Placental pericyte (primary cell): ENCODE results near the gene EEF1G. TPM values are rescaled to one million over a fixed set of nuclear protein-coding genes. Genes with fewer than 3 reads are reported as not detected.

Experiments used
- small RNA-seq: library from RNA; depleted of rRNA; stranded (forward); fragments of <200 nt; gene quantifications from one replicate; pipeline ENCODE3, GENCODE V24; 2012; ENCODE audit warnings: low replicate concordance
- total RNA-seq: library from RNA; depleted of rRNA; stranded (reverse); fragments of >200 nt; gene quantifications from 2 replicates; pipeline ENCODE4 v1.2.3, GENCODE V29; 2012

EEF1G gene, protein sequence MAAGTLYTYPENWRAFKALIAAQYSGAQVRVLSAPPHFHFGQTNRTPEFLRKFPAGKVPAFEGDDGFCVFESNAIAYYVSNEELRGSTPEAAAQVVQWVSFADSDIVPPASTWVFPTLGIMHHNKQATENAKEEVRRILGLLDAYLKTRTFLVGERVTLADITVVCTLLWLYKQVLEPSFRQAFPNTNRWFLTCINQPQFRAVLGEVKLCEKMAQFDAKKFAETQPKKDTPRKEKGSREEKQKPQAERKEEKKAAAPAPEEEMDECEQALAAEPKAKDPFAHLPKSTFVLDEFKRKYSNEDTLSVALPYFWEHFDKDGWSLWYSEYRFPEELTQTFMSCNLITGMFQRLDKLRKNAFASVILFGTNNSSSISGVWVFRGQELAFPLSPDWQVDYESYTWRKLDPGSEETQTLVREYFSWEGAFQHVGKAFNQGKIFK
- 914 and 1,622 TPM in 2 replicates for total RNA-seq

DNA sequence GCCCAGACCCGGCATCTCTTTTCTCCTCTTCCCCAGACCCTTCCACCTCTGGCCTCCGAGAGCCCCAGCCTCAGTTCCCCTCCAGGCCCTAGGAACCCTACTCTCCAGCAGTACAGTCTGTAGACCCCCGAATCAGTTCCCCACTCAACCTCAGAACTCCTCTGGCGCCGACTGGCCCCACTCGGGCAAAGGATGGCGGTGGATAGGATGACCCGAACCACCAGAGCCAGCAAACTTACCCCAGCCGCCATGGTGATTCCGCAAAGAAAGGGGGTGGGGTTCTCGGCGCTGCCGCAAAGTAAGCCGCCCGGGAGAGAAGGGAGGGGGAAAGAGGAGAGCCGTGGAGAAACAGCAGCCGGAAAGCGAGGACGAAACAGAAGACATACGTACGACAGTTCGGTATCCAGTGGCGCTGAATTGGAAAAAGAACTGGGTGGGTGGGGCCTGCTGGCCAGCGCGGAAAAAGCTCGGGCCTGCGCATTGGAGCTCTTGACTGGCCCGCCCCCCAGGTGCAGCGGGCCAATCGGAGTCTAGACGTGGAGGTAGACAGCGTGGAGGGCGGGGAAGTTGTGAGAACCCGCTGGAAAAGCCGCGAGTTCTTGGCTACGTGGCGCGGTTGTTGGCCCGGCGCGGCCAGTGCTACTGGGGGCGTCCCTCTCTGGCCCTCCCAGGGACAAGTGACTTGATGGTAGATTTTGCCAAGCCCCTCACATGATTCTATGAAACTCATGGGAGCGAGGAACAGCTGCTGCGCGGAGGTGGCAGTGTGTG is at the start of gene EEF1G:
Gene EEF1G, minus strand, starts transcription at position 300 of the 771 bp plus-strand sequence. Its CDS starts 49 bp downstream, at position 251.

DNA sequence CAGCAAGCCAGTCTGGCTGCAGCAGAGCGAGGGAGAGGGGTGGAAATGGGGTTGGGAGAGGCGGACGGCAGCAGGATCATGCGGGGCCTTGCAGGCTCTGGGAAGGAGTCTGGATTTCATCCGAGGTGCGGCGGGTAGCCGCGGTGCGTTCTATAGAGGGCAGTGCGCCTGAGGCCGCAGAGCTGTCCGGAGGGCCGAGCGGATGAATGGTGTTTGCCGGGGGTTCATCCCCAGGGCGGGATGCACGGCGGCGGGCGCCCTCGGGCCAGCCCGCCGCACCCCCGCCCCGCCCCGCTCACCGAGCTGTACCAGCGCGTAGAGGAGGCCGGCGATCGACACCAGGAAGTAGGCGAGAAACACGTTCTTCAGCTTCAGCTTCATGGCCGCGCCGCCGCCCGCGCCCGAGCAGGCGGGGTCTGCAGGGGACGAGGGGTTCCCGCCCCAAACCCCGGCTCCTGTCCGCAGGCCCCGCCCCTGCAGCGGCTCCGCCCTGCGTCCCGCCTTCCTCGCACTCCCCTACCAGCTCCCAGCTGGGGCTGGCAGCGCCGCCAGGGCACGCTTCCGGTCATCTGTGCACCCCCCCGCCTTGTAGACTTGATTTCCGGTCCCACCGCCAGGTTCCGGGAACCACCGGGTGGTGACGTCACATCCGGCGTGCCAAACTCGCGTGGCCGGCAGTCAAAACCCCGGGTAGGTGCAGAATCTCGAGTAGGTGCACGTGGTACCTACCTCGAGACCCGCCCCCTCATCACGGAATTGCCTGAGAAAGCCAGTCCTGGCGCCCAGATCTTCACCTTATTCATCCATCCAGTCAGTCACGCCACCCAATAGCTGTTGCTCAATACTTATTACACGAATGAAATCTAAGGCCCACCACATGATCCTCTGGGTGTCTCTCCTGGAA is 48.1 kb upstream of the EEF1G start, which contains the start of gene B3GAT3:
Gene B3GAT3, minus strand, starts transcription at position 420 of the 904 bp plus-strand sequence. Its CDS starts 39 bp downstream, at position 381.

DNA sequence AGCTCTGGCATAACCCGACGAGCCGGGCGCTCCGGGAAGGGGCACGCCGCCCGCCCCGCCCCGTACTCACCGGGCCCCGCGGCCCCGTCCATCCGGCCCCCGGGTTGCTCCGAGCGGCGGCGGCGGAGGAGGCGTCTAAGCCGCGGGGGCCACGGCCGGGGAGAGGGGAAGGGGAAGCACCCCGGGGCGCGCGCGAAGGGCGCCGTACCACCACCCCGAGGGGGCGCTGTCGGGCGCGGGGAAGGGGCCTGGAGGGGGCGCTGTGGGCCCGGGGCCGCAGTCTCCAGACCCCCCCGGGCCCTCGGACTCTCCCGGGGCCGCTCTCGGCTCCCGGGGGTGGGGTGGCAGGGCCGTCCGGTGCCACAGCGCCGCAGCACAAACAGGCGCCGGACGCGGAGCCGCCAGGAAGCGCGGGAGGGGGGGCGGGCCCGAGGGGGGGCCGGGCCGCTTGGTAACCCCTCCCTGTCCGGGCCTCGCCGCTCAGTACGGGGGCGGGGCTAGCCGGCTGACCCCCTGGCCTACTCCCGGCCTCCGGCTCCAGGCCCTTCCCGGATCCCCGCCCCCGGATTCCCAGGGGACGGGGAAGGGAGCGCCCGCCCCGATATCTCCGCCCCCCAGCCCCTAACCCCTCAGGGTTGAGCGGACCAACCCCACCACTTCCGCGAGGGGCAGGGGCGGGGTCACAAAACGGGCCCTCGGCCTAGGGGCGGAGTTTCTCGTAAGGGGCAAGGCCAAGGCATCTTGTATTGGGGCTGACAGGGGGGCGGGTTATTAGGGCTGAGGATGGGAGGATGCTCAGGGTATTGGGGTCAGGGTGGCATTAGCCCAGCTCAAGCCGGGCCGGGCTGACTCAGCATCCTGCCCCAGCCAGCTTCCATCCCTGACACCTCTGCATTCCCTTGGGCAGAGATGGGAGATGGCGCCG is 38.9 kb upstream of the EEF1G start, which contains the start of the genes EML3 and ROM1:
Gene EML3, minus strand, starts transcription at position 410 of the 925 bp plus-strand sequence. Its CDS starts 318 bp downstream, at position 92.
Gene ROM1, plus strand, starts transcription at position 892 of the 925 bp plus-strand sequence. Its CDS starts 25 bp downstream, at position 917.

DNA sequence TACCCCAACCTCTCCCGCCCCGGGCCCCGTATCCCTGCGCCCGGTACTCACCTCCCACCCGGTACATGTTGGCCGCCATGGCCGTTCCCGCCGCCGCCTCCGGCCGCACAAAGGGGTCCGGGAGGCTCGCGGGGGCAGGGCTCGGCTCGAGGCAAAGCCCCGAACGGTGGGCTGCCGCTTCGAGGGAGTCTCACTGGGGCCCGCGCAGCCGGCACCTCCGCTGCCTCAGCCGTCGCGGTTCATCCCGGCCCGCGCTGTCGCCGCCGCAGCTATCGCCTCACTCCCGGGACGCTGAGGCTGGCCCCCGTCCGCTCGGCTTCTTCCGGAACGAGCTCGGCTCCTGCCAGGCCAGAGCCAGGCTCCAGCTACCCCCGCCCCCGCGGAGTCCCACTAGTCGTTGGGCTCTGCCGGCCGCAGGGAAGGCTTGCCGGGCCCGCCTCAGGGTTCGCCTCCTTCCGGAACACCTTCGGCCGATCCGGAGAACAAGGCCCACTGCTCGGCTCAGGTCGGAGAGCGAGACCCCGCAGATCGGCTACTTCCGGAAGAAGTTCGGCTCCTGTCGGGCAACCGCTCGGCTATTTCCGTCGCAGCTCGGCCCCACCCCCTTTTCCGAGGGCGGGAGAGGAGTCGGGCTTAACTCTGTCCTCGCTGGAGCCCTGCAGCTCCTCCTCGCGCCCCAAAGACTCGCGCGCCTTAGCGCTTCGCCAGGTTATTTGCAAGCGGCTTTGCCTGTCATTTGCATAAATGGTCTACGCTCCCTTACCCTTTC is 27.9 kb upstream of the EEF1G start, which contains the start of gene MTA2:
Gene MTA2, minus strand, starts transcription at position 494 of the 769 bp plus-strand sequence. Its CDS starts 415 bp downstream, at position 79.

DNA sequence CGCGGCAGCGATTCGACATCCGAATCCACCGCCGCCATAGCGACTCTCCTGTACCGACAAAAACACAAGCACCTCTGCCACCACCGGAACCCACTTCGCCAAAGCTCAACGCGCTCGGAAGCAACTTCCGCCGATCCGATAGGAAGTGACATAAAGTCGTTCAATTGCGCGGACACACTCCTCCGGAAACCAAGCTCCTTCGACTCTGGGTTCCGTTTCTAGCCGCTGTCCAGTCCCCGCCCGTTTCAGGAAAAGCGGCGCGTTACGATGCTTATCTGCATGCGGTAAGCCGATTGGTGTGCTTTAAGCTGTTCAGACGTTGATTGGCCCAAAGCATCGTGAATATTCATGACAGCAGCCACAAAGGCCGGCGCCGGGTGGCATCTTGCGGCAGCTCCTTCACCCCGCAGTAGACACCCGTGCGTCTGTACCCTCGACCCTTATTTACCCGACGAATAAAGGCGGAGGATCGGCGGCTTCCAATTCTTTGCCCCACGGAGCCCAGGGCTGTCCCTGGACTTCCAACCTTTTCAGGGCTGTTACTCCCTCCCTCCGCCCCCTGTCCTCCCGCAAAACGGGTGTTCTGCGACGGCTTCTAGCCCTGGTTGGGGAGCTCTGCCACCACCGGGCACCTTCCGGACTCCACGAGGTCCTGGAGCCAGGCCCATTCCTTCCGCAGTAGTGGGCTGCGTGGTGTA is 17.9 kb upstream of the EEF1G start, which contains the start of gene TUT1:
Gene TUT1, minus strand, starts transcription at position 76 of the 698 bp plus-strand sequence. Its CDS starts 38 bp downstream, at position 38.

DNA sequence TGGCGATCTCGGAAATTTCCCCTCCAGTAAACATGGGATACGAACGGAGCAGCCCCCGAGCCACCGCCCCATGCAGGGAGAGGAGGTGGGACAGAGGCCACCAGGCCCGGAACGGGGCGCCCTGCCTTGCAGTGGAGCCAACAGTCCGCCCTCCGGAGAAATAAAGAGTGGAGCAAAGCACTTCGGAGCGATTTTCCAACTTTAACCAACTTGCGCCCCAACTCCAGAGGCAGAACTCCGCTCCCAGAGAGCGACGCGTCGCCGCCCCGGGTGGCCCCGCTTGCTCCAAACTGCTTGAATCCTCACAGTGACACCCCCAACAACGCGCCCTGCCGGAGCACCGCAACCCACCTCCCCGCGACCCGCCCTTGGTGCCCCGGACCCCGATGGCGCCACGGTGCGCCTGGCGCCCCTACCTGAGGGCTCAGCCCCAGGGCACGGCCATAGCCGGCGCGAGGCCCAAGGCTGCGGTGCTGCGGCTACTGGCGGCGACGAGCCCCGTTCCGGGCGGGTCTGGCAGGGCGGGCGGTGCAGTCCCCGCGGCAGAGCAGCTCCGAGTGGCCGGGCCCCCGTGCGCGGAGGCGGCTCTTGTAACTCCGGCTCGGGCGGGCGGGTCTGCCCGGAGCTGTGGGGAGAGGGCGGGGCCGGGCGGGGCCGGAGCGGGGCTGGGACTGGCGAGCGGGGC is 27.3 kb downstream of the EEF1G start, which contains the start of gene AHNAK:
Gene AHNAK, minus strand, starts transcription at position 563 of the 685 bp plus-strand sequence. CDS start 10,708 bp downstream, outside the sequence.

Small RNAs within 50 kb of the gene (small RNA-seq; reads per million reads assigned to genes)
- not detected for gene AP001458.1
- gene EEF1G: not detected
- gene MIR6747: 0.10 reads per million

Other genes starting within 250 kb of the EEF1G start
- gene ASRGL1, start 236.4 kb downstream of the EEF1G start, total RNA-seq: under 0.01 and 0.88 TPM in 2 replicates
- not detected in 2 replicates for gene SCGB1A1, start 154.9 kb downstream of the EEF1G start, total RNA-seq
- gene AHNAK, start 27.1 kb downstream of the EEF1G start, total RNA-seq: 206 and 490 TPM in 2 replicates
- 7.4 and 8.4 TPM in 2 replicates for gene TUT1, start 17.6 kb upstream of the EEF1G start, total RNA-seq
- gene MTA2, start 28.0 kb upstream of the EEF1G start, total RNA-seq: 82.7 and 179 TPM in 2 replicates
- 17.9 and 20.3 TPM in 2 replicates for gene EML3, start 38.9 kb upstream of the EEF1G start, total RNA-seq
- 1.3 and 4.6 TPM in 2 replicates for gene ROM1, start 39.4 kb upstream of the EEF1G start, total RNA-seq
- gene B3GAT3, start 48.1 kb upstream of the EEF1G start, total RNA-seq: 34.6 and 47.0 TPM in 2 replicates
- gene GANAB, start 72.7 kb upstream of the EEF1G start, total RNA-seq: 222 and 365 TPM in 2 replicates
- 19.0 and 38.4 TPM in 2 replicates for gene INTS5, start 79.4 kb upstream of the EEF1G start, total RNA-seq
- 19.9 and 31.8 TPM in 2 replicates for gene C11orf98, start 91.3 kb upstream of the EEF1G start, total RNA-seq
- 5.3 and 10.0 TPM in 2 replicates for gene CSKMT, start 91.4 kb upstream of the EEF1G start, total RNA-seq
- 4.6 and 7.6 TPM in 2 replicates for gene UQCC3, start 97.8 kb upstream of the EEF1G start, total RNA-seq
- 5.2 and 5.5 TPM in 2 replicates for gene LBHD1, start 98.4 kb upstream of the EEF1G start, total RNA-seq
- 62.4 and 230 TPM in 2 replicates for gene UBXN1, start 105.2 kb upstream of the EEF1G start, total RNA-seq
- gene LRRN4CL, start 115.6 kb upstream of the EEF1G start, total RNA-seq: 3.7 and 4.7 TPM in 2 replicates
- 42.2 and 63.7 TPM in 2 replicates for gene BSCL2, start 133.5 kb upstream of the EEF1G start, total RNA-seq
- gene GNG3, start 133.8 kb upstream of the EEF1G start, total RNA-seq: not detected in 2 replicates
- gene HNRNPUL2, start 153.6 kb upstream of the EEF1G start, total RNA-seq: 7.0 and 16.3 TPM in 2 replicates
- gene TTC9C, start 154.6 kb upstream of the EEF1G start, total RNA-seq: 39.8 and 49.1 TPM in 2 replicates
- gene ZBTB3, start 180.3 kb upstream of the EEF1G start, total RNA-seq: 15.1 and 18.3 TPM in 2 replicates
- gene POLR2G, start 187.7 kb upstream of the EEF1G start, total RNA-seq: 54.0 and 56.0 TPM in 2 replicates
- gene TAF6L, start 197.5 kb upstream of the EEF1G start, total RNA-seq: 19.3 and 29.5 TPM in 2 replicates
- 42.2 and 50.7 TPM in 2 replicates for gene TMEM179B, start 213.5 kb upstream of the EEF1G start, total RNA-seq
- gene TMEM223, start 218.1 kb upstream of the EEF1G start, total RNA-seq: 11.2 and 21.0 TPM in 2 replicates
- gene NXF1, start 231.5 kb upstream of the EEF1G start, total RNA-seq: 35.2 and 49.5 TPM in 2 replicates